ENCODE measurements around the gene RNPEPL1. TPM values are rescaled to one million over a fixed set of nuclear protein-coding genes. Genes with fewer than 3 reads are reported as not detected.

Gene RNPEPL1
- total RNA-seq (2014; rRNA removed; shearing (Covaris generic)), result 20.2 and 23.0 TPM in 2 replicates
- polyA plus RNA-seq (2016; fragmentation: Nextera tagmentation; extraction: Ambion mirVana), result 11.1 and 11.2 TPM in 2 replicates

- Histone ChIP-seq H3K79me2 (ENCODE audit: insufficient read depth) (0 out of 2 replicates have a peak, but pooled peaks cover 7% of the 10 kb centered on the region), H3K9me2 (ENCODE audit: insufficient read depth) (no peaks in the 10 kb centered on the region), H3K36me3 (ENCODE audit: low read depth) (no peaks in the 10 kb centered on the region), H3K4me1 (ENCODE audit: insufficient read depth) (peaks cover 17% of the 10 kb centered on the region), H3K27ac (peak within 1 kb of the TSS; percentile 9; the same call in 1 of the 2 replicates), H4K20me1 (ENCODE audit: insufficient read depth) (no peaks in the 10 kb centered on the region), H3K4me2 (ENCODE audit: unreplicated experiment) (peak within 1 kb of the TSS; percentile 91), H3F3A (ENCODE audit: insufficient read depth) (peaks cover under 1% of the 10 kb centered on the region), H2AFZ (peak within 1 kb of the TSS; percentile 76), H3K4me3 (peak within 1 kb of the TSS; percentile 82), H3K9ac (peak within 1 kb of the TSS; percentile 73), H3K9me3 (ENCODE audit: low read depth) (no peaks in the 10 kb centered on the region), H3K27me3 (replicated peaks; ENCODE audit: insufficient read depth) (no peaks in the 10 kb centered on the region)
- in situ Hi-C loops (cut with MboI), result no loop called here
- peak; percentile 71 for DNase-seq
- TF ChIP-seq EZH2 (IDR thresholded peaks at IDR 0.05; ENCODE audit: insufficient read depth, poor library complexity, severe bottlenecking), result no peak
- TF ChIP-seq EZH2phosphoT487 (IDR thresholded peaks at IDR 0.05; ENCODE audit: insufficient read depth, low read depth), result no peak
- WGBS, 2 experiments (ENCODE audit: low coverage in 1 of 2, low lambda C conversion rate in 2 of 2, missing lambda C conversion rate in 2 of 2), result 0 to 1% methylated on average over 33 to 64 of the region's 106 CpGs
Observed at GRCh38 chr2:240567872-240568677, at the start of gene RNPEPL1. Gene RNPEPL1, plus strand, starts transcription at chr2:240568484. Its CDS starts 103 bp downstream, at chr2:240568587.

GRCh38 chr2:240518981-240519380 is 49.3 kb upstream of the RNPEPL1 start:
- Histone ChIP-seq H3K9me2 (ENCODE audit: insufficient read depth) (no peaks in the 10 kb centered on the region), H3K4me3 (peak overlapping the region; percentile 63), H3K4me1 (ENCODE audit: insufficient read depth) (peaks cover 10% of the 10 kb centered on the region), H3K9ac (peak overlapping the region; percentile 56), H3F3A (ENCODE audit: insufficient read depth) (no peaks in the 10 kb centered on the region), H3K27ac (no peak overlapping the region), H3K79me2 (ENCODE audit: insufficient read depth) (no peaks in the 10 kb centered on the region), H3K36me3 (ENCODE audit: low read depth) (no peaks in the 10 kb centered on the region), H3K27me3 (replicated peaks; ENCODE audit: insufficient read depth) (no peaks in the 10 kb centered on the region), H3K9me3 (ENCODE audit: low read depth) (no peaks in the 10 kb centered on the region), H4K20me1 (ENCODE audit: insufficient read depth) (no peaks in the 10 kb centered on the region), H2AFZ (peak overlapping the region; percentile 79; the same call in 1 of the 2 replicates), H3K4me2 (ENCODE audit: unreplicated experiment) (peak overlapping the region; percentile 76)
- no peak for TF ChIP-seq EZH2 (IDR thresholded peaks at IDR 0.05; ENCODE audit: insufficient read depth, poor library complexity, severe bottlenecking)
- TF ChIP-seq EZH2phosphoT487 (IDR thresholded peaks at IDR 0.05; ENCODE audit: insufficient read depth, low read depth), result no peak
- WGBS, 2 experiments (ENCODE audit: low coverage in 1 of 2, low lambda C conversion rate in 2 of 2, missing lambda C conversion rate in 2 of 2), result 88% methylated on average over 5 of the region's 5 CpGs
- no peak for DNase-seq
- in situ Hi-C loops (cut with MboI), result no loop called here

GRCh38 chr2:240519396-240520129 is 48.7 kb upstream of the RNPEPL1 start:
- peaks cover 7% of the 10 kb centered on the region; the same call in 1 of the 2 replicates for H3K4me1 ChIP-seq (ENCODE audit: insufficient read depth)
- WGBS, 2 experiments (ENCODE audit: low coverage in 1 of 2, low lambda C conversion rate in 2 of 2, missing lambda C conversion rate in 2 of 2), result 1 to 2% methylated on average over 25 of the region's 25 CpGs
- H3K9me3 ChIP-seq (ENCODE audit: low read depth), result no peaks in the 10 kb centered on the region
- peak overlapping the region; percentile 76 for H3K4me2 ChIP-seq (ENCODE audit: unreplicated experiment)
- peak overlapping the region; percentile 36 for H3K27ac ChIP-seq
- peak overlapping the region; percentile 79 for H2AFZ ChIP-seq
- H3K79me2 ChIP-seq (ENCODE audit: insufficient read depth), result no peaks in the 10 kb centered on the region
- H3K36me3 ChIP-seq (ENCODE audit: low read depth), result no peaks in the 10 kb centered on the region
- H3K27me3 ChIP-seq (replicated peaks; ENCODE audit: insufficient read depth), result no peaks in the 10 kb centered on the region
- peak overlapping the region; percentile 63 for H3K4me3 ChIP-seq
- DNase-seq, result peak; percentile 86
- no peaks in the 10 kb centered on the region for H4K20me1 ChIP-seq (ENCODE audit: insufficient read depth)
- no peaks in the 10 kb centered on the region for H3F3A ChIP-seq (ENCODE audit: insufficient read depth)
- in situ Hi-C loops (cut with MboI), result no loop called here
- H3K9me2 ChIP-seq (ENCODE audit: insufficient read depth), result no peaks in the 10 kb centered on the region
- H3K9ac ChIP-seq, result peak overlapping the region; percentile 56
- no peak for TF ChIP-seq EZH2 (IDR thresholded peaks at IDR 0.05; ENCODE audit: insufficient read depth, poor library complexity, severe bottlenecking)
- no peak for TF ChIP-seq EZH2phosphoT487 (IDR thresholded peaks at IDR 0.05; ENCODE audit: insufficient read depth, low read depth)

Data from GM23248 (cell line).